HL-60 (cell line): Measurements from ENCODE around the gene BHMT.

Experiments used
- POLR2AphosphoS5 ChIP-seq: IDR thresholded peaks from 2 replicates; pipeline ENCODE4 v1.6.1; 2012; ENCODE audit warnings: low read depth
- SPI1 ChIP-seq: IDR thresholded peaks from 2 replicates; pipeline ENCODE4 v1.6.1; 2012; ENCODE audit warnings: low read depth, mild to moderate bottlenecking, borderline replicate concordance
- TF ChIP-seq, protein P1 (sequence below): IDR thresholded peaks from one replicate; pipeline ENCODE4 v1.5.1; 2011; ENCODE audit warnings: low read length, control low read depth, inconsistent platforms; ENCODE audit not compliant: insufficient read depth
- TF ChIP-seq, protein P2 (sequence below): IDR thresholded peaks from 2 replicates; pipeline ENCODE4 v1.6.1; 2012; ENCODE audit warnings: low read depth; ENCODE audit not compliant: insufficient replicate concordance

DNA sequence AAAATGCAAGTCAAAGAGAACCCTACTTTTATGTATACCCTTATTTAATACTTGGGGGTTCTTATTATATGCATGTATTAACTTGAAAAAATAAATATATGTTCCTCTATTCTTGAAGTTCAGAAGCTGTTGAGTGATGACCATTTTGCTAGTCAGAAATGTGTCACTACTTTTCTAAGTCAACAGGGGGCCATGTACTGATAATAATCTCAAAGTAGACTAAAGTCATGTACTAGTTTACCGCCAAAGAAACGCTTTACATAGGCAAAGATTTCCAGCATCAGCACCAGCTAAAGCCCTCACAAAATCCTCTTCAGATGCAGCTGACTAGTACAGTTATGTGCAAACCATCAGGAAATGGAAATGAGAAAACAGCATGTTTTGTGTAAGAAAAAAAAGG lies 5.7 kb upstream of the BHMT start:
- TF ChIP-seq, protein P1, sequence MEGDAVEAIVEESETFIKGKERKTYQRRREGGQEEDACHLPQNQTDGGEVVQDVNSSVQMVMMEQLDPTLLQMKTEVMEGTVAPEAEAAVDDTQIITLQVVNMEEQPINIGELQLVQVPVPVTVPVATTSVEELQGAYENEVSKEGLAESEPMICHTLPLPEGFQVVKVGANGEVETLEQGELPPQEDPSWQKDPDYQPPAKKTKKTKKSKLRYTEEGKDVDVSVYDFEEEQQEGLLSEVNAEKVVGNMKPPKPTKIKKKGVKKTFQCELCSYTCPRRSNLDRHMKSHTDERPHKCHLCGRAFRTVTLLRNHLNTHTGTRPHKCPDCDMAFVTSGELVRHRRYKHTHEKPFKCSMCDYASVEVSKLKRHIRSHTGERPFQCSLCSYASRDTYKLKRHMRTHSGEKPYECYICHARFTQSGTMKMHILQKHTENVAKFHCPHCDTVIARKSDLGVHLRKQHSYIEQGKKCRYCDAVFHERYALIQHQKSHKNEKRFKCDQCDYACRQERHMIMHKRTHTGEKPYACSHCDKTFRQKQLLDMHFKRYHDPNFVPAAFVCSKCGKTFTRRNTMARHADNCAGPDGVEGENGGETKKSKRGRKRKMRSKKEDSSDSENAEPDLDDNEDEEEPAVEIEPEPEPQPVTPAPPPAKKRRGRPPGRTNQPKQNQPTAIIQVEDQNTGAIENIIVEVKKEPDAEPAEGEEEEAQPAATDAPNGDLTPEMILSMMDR = no peak
- TF ChIP-seq, protein P2, sequence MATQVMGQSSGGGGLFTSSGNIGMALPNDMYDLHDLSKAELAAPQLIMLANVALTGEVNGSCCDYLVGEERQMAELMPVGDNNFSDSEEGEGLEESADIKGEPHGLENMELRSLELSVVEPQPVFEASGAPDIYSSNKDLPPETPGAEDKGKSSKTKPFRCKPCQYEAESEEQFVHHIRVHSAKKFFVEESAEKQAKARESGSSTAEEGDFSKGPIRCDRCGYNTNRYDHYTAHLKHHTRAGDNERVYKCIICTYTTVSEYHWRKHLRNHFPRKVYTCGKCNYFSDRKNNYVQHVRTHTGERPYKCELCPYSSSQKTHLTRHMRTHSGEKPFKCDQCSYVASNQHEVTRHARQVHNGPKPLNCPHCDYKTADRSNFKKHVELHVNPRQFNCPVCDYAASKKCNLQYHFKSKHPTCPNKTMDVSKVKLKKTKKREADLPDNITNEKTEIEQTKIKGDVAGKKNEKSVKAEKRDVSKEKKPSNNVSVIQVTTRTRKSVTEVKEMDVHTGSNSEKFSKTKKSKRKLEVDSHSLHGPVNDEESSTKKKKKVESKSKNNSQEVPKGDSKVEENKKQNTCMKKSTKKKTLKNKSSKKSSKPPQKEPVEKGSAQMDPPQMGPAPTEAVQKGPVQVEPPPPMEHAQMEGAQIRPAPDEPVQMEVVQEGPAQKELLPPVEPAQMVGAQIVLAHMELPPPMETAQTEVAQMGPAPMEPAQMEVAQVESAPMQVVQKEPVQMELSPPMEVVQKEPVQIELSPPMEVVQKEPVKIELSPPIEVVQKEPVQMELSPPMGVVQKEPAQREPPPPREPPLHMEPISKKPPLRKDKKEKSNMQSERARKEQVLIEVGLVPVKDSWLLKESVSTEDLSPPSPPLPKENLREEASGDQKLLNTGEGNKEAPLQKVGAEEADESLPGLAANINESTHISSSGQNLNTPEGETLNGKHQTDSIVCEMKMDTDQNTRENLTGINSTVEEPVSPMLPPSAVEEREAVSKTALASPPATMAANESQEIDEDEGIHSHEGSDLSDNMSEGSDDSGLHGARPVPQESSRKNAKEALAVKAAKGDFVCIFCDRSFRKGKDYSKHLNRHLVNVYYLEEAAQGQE = no peak
- TF ChIP-seq SPI1 (no peak), POLR2AphosphoS5 (no peak)
